ENCODE results near the gene POGK. TPM values are rescaled to one million over a fixed set of nuclear protein-coding genes. Genes with fewer than 3 reads are reported as not detected.

POGK gene
- total RNA-seq, 4 donors from 2014 or later, result 16.8 to 29.9 (median 24.9) TPM

- TF ChIP-seq POLR2AphosphoS5 (IDR thresholded peaks at IDR 0.05), result no peak
- TF ChIP-seq CTCF (IDR thresholded peaks at IDR 0.05), result no peak
- TF ChIP-seq EP300 (IDR thresholded peaks at IDR 0.05; ENCODE audit: low read depth), result no peak
- TF ChIP-seq POLR2A (IDR thresholded peaks at IDR 0.05), result no peak
- Histone ChIP-seq H3K36me3 (peaks cover 0 to 70% (median 15%) of the 10 kb centered on the region in 4 donors), H3K9me3 (no peaks in the 10 kb centered on the region), H3K27ac (no peak overlapping the region), H3K27me3 (no peaks in the 10 kb centered on the region), H3K4me1 (no peaks in the 10 kb centered on the region), H3K4me3 (no peak overlapping the region)
- 82 to 93% methylated on average over 2 to 3 of the region's 3 CpGs for WGBS, 2 donors (ENCODE audit: low coverage in 1 of 2)
- intact Hi-C loops (cut with DNase I; ENCODE audit: low total_unique reads), result no loop called here
- in situ Hi-C loops (cut with MboI; ENCODE audit: low pct_ligation_motif_present in 1 of 4, low pct_unique_long_range_greater_than_20kb in 1 of 4, low sequenced_read_pairs in 3 of 4), result no loop called here
- no peak for DNase-seq
Observed at GRCh38 chr1:166855558-166855957, 16.3 kb downstream of the POGK start.

GRCh38 chr1:166857995-166858394 lies 18.7 kb downstream of the POGK start:
- Histone ChIP-seq H3K27me3 (no peaks in the 10 kb centered on the region), H3K4me1 (no peaks in the 10 kb centered on the region), H3K27ac (no peak overlapping the region), H3K9me3 (no peaks in the 10 kb centered on the region), H3K4me3 (no peak overlapping the region), H3K36me3 (peaks cover 0 to 60% (median 17%) of the 10 kb centered on the region in 4 donors)
- in situ Hi-C loops (cut with MboI; ENCODE audit: low pct_ligation_motif_present in 1 of 4, low pct_unique_long_range_greater_than_20kb in 1 of 4, low sequenced_read_pairs in 3 of 4), result no loop called here
- WGBS, 2 donors (ENCODE audit: low coverage in 1 of 2), result 86 to 89% methylated on average over 3 of the region's 3 CpGs
- intact Hi-C loops (cut with DNase I; ENCODE audit: low total_unique reads), result no loop called here
- DNase-seq, result no peak
- TF ChIP-seq EP300 (IDR thresholded peaks at IDR 0.05; ENCODE audit: low read depth) (no peak), POLR2A (IDR thresholded peaks at IDR 0.05) (no peak), CTCF (IDR thresholded peaks at IDR 0.05) (no peak), POLR2AphosphoS5 (IDR thresholded peaks at IDR 0.05) (no peak)

- Histone ChIP-seq H3K9me3 (no peaks in the 10 kb centered on the region), H3K27me3 (no peaks in the 10 kb centered on the region), H3K36me3 (peaks cover 0 to 62% (median 20%) of the 10 kb centered on the region in 4 donors), H3K27ac (no peak overlapping the region), H3K4me3 (no peak overlapping the region), H3K4me1 (no peaks in the 10 kb centered on the region)
- in situ Hi-C loops (cut with MboI; ENCODE audit: low pct_ligation_motif_present in 1 of 4, low pct_unique_long_range_greater_than_20kb in 1 of 4, low sequenced_read_pairs in 3 of 4), result no loop called here
- WGBS, 2 donors (ENCODE audit: low coverage in 1 of 2), result 65 to 78% methylated on average over 4 to 7 of the region's 7 CpGs
- intact Hi-C loops (cut with DNase I; ENCODE audit: low total_unique reads), result no loop called here
- DNase-seq, result no peak
- no peak for TF ChIP-seq EP300 (IDR thresholded peaks at IDR 0.05; ENCODE audit: low read depth)
- TF ChIP-seq POLR2A (IDR thresholded peaks at IDR 0.05), result no peak
- no peak for TF ChIP-seq CTCF (IDR thresholded peaks at IDR 0.05)
- TF ChIP-seq POLR2AphosphoS5 (IDR thresholded peaks at IDR 0.05), result no peak
Observed at GRCh38 chr1:166858726-166859419, 19.6 kb downstream of the POGK start.

GRCh38 chr1:166859597-166859996 lies 20.3 kb downstream of the POGK start:
- intact Hi-C loops (cut with DNase I; ENCODE audit: low total_unique reads), result no loop called here
- TF ChIP-seq CTCF (IDR thresholded peaks at IDR 0.05) (no peak), POLR2AphosphoS5 (IDR thresholded peaks at IDR 0.05) (no peak), EP300 (IDR thresholded peaks at IDR 0.05; ENCODE audit: low read depth) (no peak), POLR2A (IDR thresholded peaks at IDR 0.05) (no peak)

More at GRCh38 chr1:166859597-166859996, 20.3 kb downstream of the POGK start:
- Histone ChIP-seq H3K4me3 (no peak overlapping the region), H3K9me3 (no peaks in the 10 kb centered on the region), H3K36me3 (peaks cover 0 to 70% (median 23%) of the 10 kb centered on the region in 4 donors), H3K4me1 (no peaks in the 10 kb centered on the region), H3K27ac (no peak overlapping the region), H3K27me3 (no peaks in the 10 kb centered on the region)
- DNase-seq, result no peak
- 64 to 81% methylated on average over 3 to 5 of the region's 5 CpGs for WGBS, 2 donors (ENCODE audit: low coverage in 1 of 2)
- in situ Hi-C loops (cut with MboI; ENCODE audit: low pct_ligation_motif_present in 1 of 4, low pct_unique_long_range_greater_than_20kb in 1 of 4, low sequenced_read_pairs in 3 of 4), result no loop called here
